Neural progenitor cell (in vitro differentiated cells): Measurements from ENCODE around the gene NDFIP2. TPM values are rescaled to one million over a fixed set of nuclear protein-coding genes. Genes with fewer than 3 reads are reported as not detected.

Experiments
- DNase-seq: peaks from one replicate; pipeline ENCODE4 v3.0.0-alpha.2; 2016; ENCODE audit warnings: low spot score
- H2AFZ ChIP-seq: fragments of 200-600 bp; sonication (generic); replicated peaks from 2 replicates; pipeline ENCODE4 v1.6.1; 2016; ENCODE audit warnings: antibody characterized with exemption
- H3F3A ChIP-seq: fragments of 200-600 bp; sonication (generic); 2 replicates; pipeline ENCODE4 v1.6.1; 2016; ENCODE audit warnings: antibody characterized with exemption, low read depth
- H3K27ac ChIP-seq: fragments of 200-600 bp; sonication (generic); 2 replicates; pipeline ENCODE4 v1.5.1; 2016; ENCODE audit warnings: mild to moderate bottlenecking
- H3K27me3 ChIP-seq: fragments of 200-600 bp; sonication (generic); 2 replicates; pipeline ENCODE4 v1.6.1; 2016; ENCODE audit warnings: mild to moderate bottlenecking, moderate library complexity
- H3K36me3 ChIP-seq: fragments of 200-600 bp; sonication (generic); 2 replicates; pipeline ENCODE4 v1.5.1; 2016
- H3K4me1 ChIP-seq: fragments of 200-600 bp; sonication (generic); 2 replicates; pipeline ENCODE4 v1.6.1; 2016; ENCODE audit warnings: mixed run types
- H3K4me2 ChIP-seq: fragments of 200-600 bp; sonication (generic); 2 replicates; pipeline ENCODE4 v1.6.1; 2016
- H3K4me3 ChIP-seq: fragments of 200-600 bp; sonication (generic); 2 replicates; pipeline ENCODE4 v1.5.1; 2016
- H3K79me2 ChIP-seq: fragments of 200-600 bp; sonication (generic); 2 replicates; pipeline ENCODE4 v1.6.1; 2016; ENCODE audit warnings: low read depth
- H3K9ac ChIP-seq: fragments of 200-600 bp; sonication (generic); 2 replicates; pipeline ENCODE4 v1.6.1; 2016
- H3K9me3 ChIP-seq: fragments of 200-600 bp; sonication (generic); 2 replicates; pipeline ENCODE4 v1.5.1; 2016; ENCODE audit warnings: low read depth
- H4K20me1 ChIP-seq: fragments of 200-600 bp; sonication (generic); 2 replicates; pipeline ENCODE4 v1.6.1; 2016; ENCODE audit warnings: low read depth
- H3K27ac Mint-ChIP-seq: 3 replicates; pipeline ENCODE4 v1.8.0; 2021; ENCODE audit warnings: mixed read lengths
- H3K27me3 Mint-ChIP-seq: 2 replicates; pipeline ENCODE4 v1.8.0; 2022; ENCODE audit warnings: low read depth, mild to moderate bottlenecking, inconsistent platforms, moderate library complexity, mixed read lengths; ENCODE audit not compliant: insufficient read depth
- H3K36me3 Mint-ChIP-seq: 3 replicates; pipeline ENCODE4 v1.8.0; 2021; ENCODE audit warnings: mixed read lengths
- H3K4me1 Mint-ChIP-seq: 3 replicates; pipeline ENCODE4 v1.8.0; 2021; ENCODE audit warnings: mixed read lengths
- H3K4me3 Mint-ChIP-seq: 3 replicates; pipeline ENCODE4 v1.8.0; 2021; ENCODE audit warnings: mild to moderate bottlenecking, moderate library complexity, mixed read lengths
- H3K9me3 Mint-ChIP-seq: 3 replicates; pipeline ENCODE4 v1.8.0; 2020; ENCODE audit warnings: mixed read lengths
- CTCF ChIP-seq: fragments of 200-600 bp; sonication (generic); IDR thresholded peaks from 2 replicates; pipeline ENCODE4 v1.5.1; 2017; ENCODE audit warnings: antibody characterized with exemption, mild to moderate bottlenecking
- EZH2 ChIP-seq: fragments of 200-600 bp; sonication (generic); IDR thresholded peaks from 2 replicates; pipeline ENCODE4 v1.6.1; 2017; ENCODE audit warnings: antibody characterized with exemption, mild to moderate bottlenecking, moderate library complexity
- EZH2phosphoT487 ChIP-seq: fragments of 200-600 bp; sonication (generic); IDR thresholded peaks from 2 replicates; pipeline ENCODE4 v1.6.1; 2017; ENCODE audit warnings: antibody characterized with exemption
- total RNA-seq: library from RNA; depleted of rRNA; stranded (reverse); fragments of >200 nt; gene quantifications from 2 replicates; pipeline ENCODE4 v1.2.3, GENCODE V29; 2015; ENCODE audit warnings: low replicate concordance

NDFIP2 gene
- total RNA-seq, 1 donor from 2014 or later: 25.4 TPM

GRCh38 chr13:79530270-79530669, 49.3 kb downstream of the NDFIP2 start:
- Mint-ChIP-seq H3K27ac (no peak overlapping the region), H3K4me3 (no peak overlapping the region), H3K27me3 (no peaks in the 10 kb centered on the region), H3K4me1 (peaks cover 5% of the 10 kb centered on the region), H3K36me3 (peaks cover 1% of the 10 kb centered on the region), H3K9me3 (no peaks in the 10 kb centered on the region)
- Histone ChIP-seq H3K9ac (no peak overlapping the region), H3F3A (no peaks in the 10 kb centered on the region), H3K27ac (no peak overlapping the region), H2AFZ (no peak overlapping the region), H3K79me2 (no peaks in the 10 kb centered on the region), H3K9me3 (no peaks in the 10 kb centered on the region), H3K4me1 (peaks cover 12% of the 10 kb centered on the region), H3K4me3 (no peak overlapping the region), H3K4me2 (no peak overlapping the region), H3K27me3 (no peaks in the 10 kb centered on the region), H3K36me3 (no peaks in the 10 kb centered on the region), H4K20me1 (no peaks in the 10 kb centered on the region)
- TF ChIP-seq EZH2phosphoT487 (no peak), CTCF (no peak), EZH2 (no peak)
- DNase-seq: no peak

- Histone ChIP-seq H3K27me3 (no peaks in the 10 kb centered on the region), H3K4me1 (peaks cover 23% of the 10 kb centered on the region), H2AFZ (no peak overlapping the region), H3F3A (no peaks in the 10 kb centered on the region), H3K9me3 (no peaks in the 10 kb centered on the region), H3K27ac (no peak overlapping the region), H3K9ac (no peak overlapping the region), H3K79me2 (peaks cover 3% of the 10 kb centered on the region), H3K4me2 (no peak overlapping the region), H3K36me3 (no peaks in the 10 kb centered on the region), H4K20me1 (no peaks in the 10 kb centered on the region), H3K4me3 (no peak overlapping the region)
- no peak overlapping the region for H3K4me3 Mint-ChIP-seq
- peaks cover 5% of the 10 kb centered on the region for H3K4me1 Mint-ChIP-seq
- DNase-seq: no peak
- H3K9me3 Mint-ChIP-seq: no peaks in the 10 kb centered on the region
- no peaks in the 10 kb centered on the region for H3K27me3 Mint-ChIP-seq
- H3K27ac Mint-ChIP-seq: no peak overlapping the region
- no peak for TF ChIP-seq EZH2
- TF ChIP-seq EZH2phosphoT487: no peak
- no peak for TF ChIP-seq CTCF
- H3K36me3 Mint-ChIP-seq: peaks cover 3% of the 10 kb centered on the region
Measured at GRCh38 chr13:79531542-79532254, 50.7 kb downstream of the NDFIP2 start.

GRCh38 chr13:79532576-79532975, 51.6 kb downstream of the NDFIP2 start:
- no peak overlapping the region for H3K4me3 Mint-ChIP-seq
- H3K9me3 Mint-ChIP-seq: no peaks in the 10 kb centered on the region
- H3K4me3 ChIP-seq: no peak overlapping the region
- H2AFZ ChIP-seq: no peak overlapping the region
- no peaks in the 10 kb centered on the region for H3K27me3 Mint-ChIP-seq
- peaks cover 3% of the 10 kb centered on the region for H3K36me3 Mint-ChIP-seq
- H3K4me1 Mint-ChIP-seq: peaks cover 5% of the 10 kb centered on the region
- no peaks in the 10 kb centered on the region for H3K9me3 ChIP-seq
- no peaks in the 10 kb centered on the region for H4K20me1 ChIP-seq
- H3K4me2 ChIP-seq: no peak overlapping the region
- no peaks in the 10 kb centered on the region for H3K36me3 ChIP-seq
- H3K79me2 ChIP-seq: peaks cover 3% of the 10 kb centered on the region
- H3F3A ChIP-seq: no peaks in the 10 kb centered on the region
- TF ChIP-seq CTCF: no peak
- no peak for DNase-seq
- H3K27ac ChIP-seq: no peak overlapping the region
- H3K4me1 ChIP-seq: peaks cover 23% of the 10 kb centered on the region
- no peaks in the 10 kb centered on the region for H3K27me3 ChIP-seq
- no peak overlapping the region for H3K27ac Mint-ChIP-seq
- H3K9ac ChIP-seq: no peak overlapping the region
